ENCODE data around the gene PDS5B. TPM values are rescaled to one million over a fixed set of nuclear protein-coding genes. Genes with fewer than 3 reads are reported as not detected.

PDS5B gene
- total RNA-seq, 1 experiment from 2014 or later = 26.5 TPM

- Histone ChIP-seq H3K9ac (ENCODE audit: low read length) (no peak overlapping the region), H3K27ac (ENCODE audit: low read depth, low read length) (no peak overlapping the region), H3K9me2 (ENCODE audit: insufficient read depth) (no peaks in the 10 kb centered on the region), H3K79me2 (ENCODE audit: insufficient read depth, low read length) (peaks cover 91% of the 10 kb centered on the region), H3K9me3 (ENCODE audit: control insufficient read depth in 1 of 2, insufficient read depth in 1 of 2, low read depth in 1 of 2, low read length in 2 of 2) (no peaks in the 10 kb centered on the region), H3K4me3 (replicated peaks in 1 of 2; ENCODE audit: low read depth in 1 of 2, low read length in 2 of 2) (no peak overlapping the region), H3K4me2 (ENCODE audit: low read length) (no peak overlapping the region), H3K27me3 (ENCODE audit: insufficient read depth, low read length) (no peaks in the 10 kb centered on the region), H2AFZ (ENCODE audit: low read depth, low read length, poor library complexity, severe bottlenecking) (no peak overlapping the region), H3K4me1 (ENCODE audit: control insufficient read depth in 1 of 2, insufficient read depth in 2 of 2, low read length in 2 of 2) (peaks cover 0 to 6% of the 10 kb centered on the region in 2 experiments; a peak in 1 of 4 replicates), H3K36me3 (ENCODE audit: control insufficient read depth in 1 of 2, insufficient read depth in 2 of 2, low read length in 2 of 2) (no peaks in the 10 kb centered on the region), H4K20me1 (ENCODE audit: insufficient read depth) (peaks cover 19% of the 10 kb centered on the region; the same call in 1 of the 2 replicates)
- ChIA-PET POLR2A (no interaction called here), CTCF (no interaction called here), RAD21 (ENCODE audit: low non-redundant PET in 1 of 2, low total read pairs in 2 of 2, uncharacterized antibody in 2 of 2, unreplicated experiment in 2 of 2) (no interaction called here)
- no peak for DNase-seq (ENCODE audit: low read depth, low spot score)
- no TSS peak for BruUV-seq (replicated peaks)
- no peak for ATAC-seq
- no peak for TF ChIP-seq YY1 (IDR thresholded peaks at IDR 0.05; ENCODE audit: extremely low read depth, insufficient replicate concordance, low read depth, low read length)
- TF ChIP-seq ZFX (IDR thresholded peaks at IDR 0.05) = no peak
- TF ChIP-seq ELF1 (IDR thresholded peaks at IDR 0.05; ENCODE audit: borderline replicate concordance, low read depth) = no peak
- TF ChIP-seq EZH2phosphoT487 (IDR thresholded peaks at IDR 0.05; ENCODE audit: borderline replicate concordance) = no peak
- TF ChIP-seq CTCF (IDR thresholded peaks at IDR 0.05 in 2 of 3, conservative IDR thresholded peaks at IDR 0.05 in 1 of 3; ENCODE audit: borderline replicate concordance in 1 of 3, insufficient read depth in 1 of 3, low read depth in 2 of 3, low read length in 2 of 3) = no peak
- no peak for TF ChIP-seq FOSL1 (IDR thresholded peaks at IDR 0.05; ENCODE audit: low read depth)
- TF ChIP-seq ZNF274 (IDR thresholded peaks at IDR 0.05; ENCODE audit: low read depth, low read length) = no peak
- TF ChIP-seq TCF7L2 (IDR thresholded peaks at IDR 0.05; ENCODE audit: borderline replicate concordance, extremely low read depth, insufficient read depth, insufficient read length) = no peak
- TF ChIP-seq JUND (IDR thresholded peaks at IDR 0.05) = no peak
- TF ChIP-seq SRF (IDR thresholded peaks at IDR 0.05; ENCODE audit: low read depth) = no peak
- no peak for TF ChIP-seq CBX3 (IDR thresholded peaks at IDR 0.05; ENCODE audit: low read depth)
- no peak for TF ChIP-seq RAD21 (IDR thresholded peaks at IDR 0.05; ENCODE audit: low read depth)
- TF ChIP-seq SP1 (IDR thresholded peaks at IDR 0.05; ENCODE audit: low read depth) = no peak
- TF ChIP-seq ATF3 (IDR thresholded peaks at IDR 0.05) = no peak
- TF ChIP-seq, protein P1, sequence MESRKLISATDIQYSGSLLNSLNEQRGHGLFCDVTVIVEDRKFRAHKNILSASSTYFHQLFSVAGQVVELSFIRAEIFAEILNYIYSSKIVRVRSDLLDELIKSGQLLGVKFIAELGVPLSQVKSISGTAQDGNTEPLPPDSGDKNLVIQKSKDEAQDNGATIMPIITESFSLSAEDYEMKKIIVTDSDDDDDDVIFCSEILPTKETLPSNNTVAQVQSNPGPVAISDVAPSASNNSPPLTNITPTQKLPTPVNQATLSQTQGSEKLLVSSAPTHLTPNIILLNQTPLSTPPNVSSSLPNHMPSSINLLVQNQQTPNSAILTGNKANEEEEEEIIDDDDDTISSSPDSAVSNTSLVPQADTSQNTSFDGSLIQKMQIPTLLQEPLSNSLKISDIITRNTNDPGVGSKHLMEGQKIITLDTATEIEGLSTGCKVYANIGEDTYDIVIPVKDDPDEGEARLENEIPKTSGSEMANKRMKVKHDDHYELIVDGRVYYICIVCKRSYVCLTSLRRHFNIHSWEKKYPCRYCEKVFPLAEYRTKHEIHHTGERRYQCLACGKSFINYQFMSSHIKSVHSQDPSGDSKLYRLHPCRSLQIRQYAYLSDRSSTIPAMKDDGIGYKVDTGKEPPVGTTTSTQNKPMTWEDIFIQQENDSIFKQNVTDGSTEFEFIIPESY (IDR thresholded peaks at IDR 0.05; ENCODE audit: extremely low read depth, insufficient replicate concordance, low read length) = no peak
- TF ChIP-seq MAX (IDR thresholded peaks at IDR 0.05) = no peak
- no peak for TF ChIP-seq POLR2A (IDR thresholded peaks at IDR 0.05; ENCODE audit: borderline replicate concordance, extremely low read depth, insufficient read depth, insufficient read length)
- no peak for TF ChIP-seq EZH2 (IDR thresholded peaks at IDR 0.05)
- TF ChIP-seq POLR2AphosphoS5 (IDR thresholded peaks at IDR 0.05; ENCODE audit: low read depth, low read length) = no peak
- no peak for TF ChIP-seq SIN3A (IDR thresholded peaks at IDR 0.05; ENCODE audit: low read depth)
- intact Hi-C loops (cut with micrococcal nuclease) = no loop called here
Observed at GRCh38 chr13:32645854-32646253, 59.6 kb downstream of the PDS5B start.

Data from HCT116 (cell line).